Measurements from ENCODE around the gene LPCAT1.
"Not testable (repeated sequence)": the region's sequence is repeated elsewhere in the genome, so short reads cannot be mapped to it uniquely, and the experiment has no call there.

GRCh38 chr5:1422522-1422921 is 101.2 kb downstream of the LPCAT1 start:
- TF ChIP-seq EP300, CTCF (IDR thresholded peaks at IDR 0.05): not testable (repeated sequence)

Data from stomach (tissue), 4 donors.